GM20431 (cell line): ENCODE results near the gene MGARP.
"Not testable (repeated sequence)": the region's sequence is repeated elsewhere in the genome, so short reads cannot be mapped to it uniquely, and the experiment has no call there.

Experiments used
- in situ Hi-C: fragments of 300-500 bp; cut with MseI, MboI; formaldehyde crosslinking; loops from one replicate; pipeline ENCODE4 v1.15.0; 2020; ENCODE audit warnings: low sequenced_read_pairs; ENCODE audit not compliant: unreplicated experiment

MGARP gene

DNA sequence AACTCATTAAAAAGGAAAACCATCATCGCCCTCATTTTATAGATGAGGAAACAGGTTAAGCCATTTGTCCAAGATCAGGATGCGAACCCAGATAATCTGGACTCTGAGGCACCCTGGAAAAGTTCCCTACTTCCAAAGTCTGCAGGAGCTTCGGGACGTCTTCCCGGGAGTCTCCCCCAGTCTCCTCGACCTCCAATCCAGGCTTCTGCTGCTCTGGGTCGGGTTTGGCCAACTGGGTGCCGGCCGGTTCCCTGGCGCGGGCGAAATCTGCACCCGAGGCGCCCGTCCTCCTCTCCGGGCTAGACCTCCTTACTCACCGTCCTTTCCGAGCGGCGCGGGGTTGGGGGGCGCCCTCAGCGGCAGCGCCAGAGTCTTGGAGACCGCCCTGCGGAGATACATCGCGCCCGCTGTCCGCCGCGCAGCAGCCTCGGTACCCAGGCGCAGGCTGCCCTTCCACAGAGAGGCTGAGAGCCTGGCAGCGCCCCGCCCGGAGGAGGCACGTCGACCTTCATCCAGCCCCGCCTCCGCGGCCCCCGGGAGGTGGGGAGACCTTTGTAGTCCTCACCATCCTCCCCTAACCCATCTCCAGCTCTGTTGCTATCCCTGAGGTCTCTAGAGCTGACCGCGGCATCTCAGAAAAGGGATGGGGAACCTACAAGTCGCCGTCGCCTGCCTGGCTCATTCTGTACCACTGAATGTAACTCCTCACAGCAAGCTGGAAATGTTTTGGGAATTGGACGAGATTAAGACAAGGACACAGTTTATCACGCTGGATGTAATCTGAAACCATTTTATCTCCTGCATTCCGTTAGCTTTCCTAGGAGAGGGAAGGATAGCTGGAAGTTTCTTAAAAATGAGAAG lies at the start of gene MGARP:
Gene MGARP (minus strand): TSS at position 466 of the 861 bp plus-strand sequence. CDS start 67 bp downstream, at position 399.
- in situ Hi-C loops, result no loop called here

DNA sequence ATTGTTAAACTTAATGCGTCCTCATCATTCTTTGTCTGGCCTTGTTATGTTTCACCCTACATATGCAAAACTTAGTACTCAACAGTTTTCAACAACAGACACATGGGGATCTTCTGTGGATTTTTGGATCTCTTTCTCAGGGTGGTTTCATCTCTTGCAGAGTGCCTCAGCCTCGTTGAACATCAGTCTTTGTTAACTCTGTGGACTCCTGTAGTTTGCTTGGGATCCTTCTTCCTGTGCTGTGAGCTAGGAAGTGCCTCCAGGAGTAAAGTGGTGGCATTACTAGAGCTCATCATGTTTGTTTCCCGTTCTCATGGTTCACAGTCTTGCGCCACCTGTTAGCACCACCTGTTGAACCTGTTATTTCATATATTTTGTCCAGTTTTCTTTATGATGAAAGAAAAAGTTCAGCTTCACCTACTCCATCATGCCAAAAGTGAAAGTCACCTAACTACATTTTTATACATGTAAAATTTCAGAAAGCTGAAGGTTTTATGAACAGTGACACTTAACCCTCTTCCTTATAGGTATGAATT lies 49.7 kb upstream of the MGARP start:
- in situ Hi-C loops, result no loop called here

DNA sequence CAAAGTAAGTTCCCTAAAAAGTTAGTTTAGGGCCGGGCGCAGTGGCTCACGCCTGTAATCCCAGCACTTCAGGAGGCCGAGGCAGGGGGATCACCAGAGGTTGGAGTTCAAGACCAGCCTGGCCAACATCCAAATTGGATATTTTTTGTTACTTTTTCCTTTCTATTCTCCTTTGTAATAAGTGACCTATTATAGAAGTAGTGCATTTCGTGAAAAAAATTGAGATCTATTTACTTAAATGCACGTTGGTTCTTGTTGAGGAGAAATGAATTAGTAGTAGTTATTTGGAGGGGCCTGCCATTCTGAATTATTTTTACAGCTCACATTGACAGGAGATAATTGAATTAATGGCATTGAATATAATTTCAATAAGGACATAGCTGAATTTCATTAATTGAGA lies 44.6 kb upstream of the MGARP start:
- in situ Hi-C loops, result no loop called here

DNA sequence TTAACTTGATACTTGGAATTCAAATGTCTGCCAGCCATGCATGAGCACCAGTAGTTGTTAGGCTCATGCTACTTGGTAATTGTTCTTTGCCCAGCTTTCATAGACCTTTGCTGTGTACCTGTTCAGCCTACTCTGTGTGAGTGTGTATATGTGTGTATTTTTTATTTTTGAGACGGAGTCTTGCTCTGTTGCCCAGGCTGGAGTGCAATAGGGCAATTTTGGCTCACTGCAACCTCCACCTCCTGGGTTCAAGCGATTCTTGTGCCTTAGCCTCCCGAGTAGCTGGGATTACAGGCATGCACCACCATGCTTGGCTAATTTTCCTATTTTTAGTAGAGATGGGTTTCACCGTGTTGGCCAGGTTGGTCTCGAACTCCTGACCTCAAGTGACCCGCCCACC lies 42.5 kb upstream of the MGARP start:
- in situ Hi-C loops, result not testable (repeated sequence)

DNA sequence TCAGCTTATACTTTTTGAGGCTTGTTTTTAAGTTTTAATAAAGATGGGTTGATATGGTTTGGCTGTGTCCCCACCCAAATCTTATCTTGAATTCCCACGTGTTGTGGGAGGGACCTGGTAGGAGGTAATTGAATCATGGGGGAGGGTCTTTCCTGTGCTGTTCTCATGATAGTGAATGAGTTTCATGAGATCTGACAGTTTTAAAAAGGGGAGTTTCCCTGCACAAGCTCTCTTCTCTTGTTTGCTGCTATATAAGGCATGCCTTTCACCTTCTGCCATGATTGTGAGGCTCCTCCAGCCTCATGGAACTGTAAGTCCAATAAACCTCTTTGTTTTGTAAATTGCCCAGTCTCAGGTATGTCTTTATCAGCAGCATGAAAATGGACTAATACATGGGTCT lies 42.0 kb upstream of the MGARP start:
- in situ Hi-C loops, result not testable (repeated sequence)

DNA sequence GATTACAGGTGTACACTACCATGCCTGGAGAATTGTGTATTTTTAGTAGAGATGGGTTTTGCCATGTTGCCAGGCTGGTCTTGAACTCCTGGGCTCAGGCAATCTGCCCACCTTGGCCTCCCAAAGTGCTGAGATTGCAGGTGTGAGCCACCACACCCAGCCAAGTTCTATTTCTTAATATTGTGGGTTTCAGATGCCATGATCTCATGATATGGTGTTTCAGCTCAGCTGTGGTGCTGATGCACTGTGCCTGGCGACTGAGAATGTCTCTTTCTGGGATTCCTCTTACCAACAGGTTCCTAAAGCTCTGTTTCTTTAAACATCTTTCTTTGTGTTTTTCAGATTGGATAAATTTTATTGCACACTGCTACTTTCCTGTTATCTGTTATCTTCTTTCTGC lies 39.5 kb upstream of the MGARP start:
- in situ Hi-C loops, result no loop called here

DNA sequence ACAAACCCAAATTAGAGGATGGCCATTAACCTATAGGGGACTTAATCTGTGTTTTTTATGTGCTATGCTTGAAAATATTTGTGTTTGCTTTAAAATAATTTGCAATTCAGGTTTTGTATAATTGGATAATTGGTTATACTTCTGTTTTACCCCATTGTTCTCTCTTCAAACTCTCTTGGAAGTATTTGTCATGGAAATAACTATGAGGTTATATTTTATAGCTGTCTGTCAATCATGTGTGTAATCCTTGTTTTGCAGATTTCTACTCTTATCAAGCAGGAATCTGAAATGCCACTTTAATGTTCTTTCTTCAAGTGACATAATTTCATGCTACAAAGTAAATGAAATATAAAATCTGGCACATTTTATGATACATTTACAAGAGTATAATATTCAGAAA lies 37.6 kb upstream of the MGARP start:
- in situ Hi-C loops, result no loop called here

DNA sequence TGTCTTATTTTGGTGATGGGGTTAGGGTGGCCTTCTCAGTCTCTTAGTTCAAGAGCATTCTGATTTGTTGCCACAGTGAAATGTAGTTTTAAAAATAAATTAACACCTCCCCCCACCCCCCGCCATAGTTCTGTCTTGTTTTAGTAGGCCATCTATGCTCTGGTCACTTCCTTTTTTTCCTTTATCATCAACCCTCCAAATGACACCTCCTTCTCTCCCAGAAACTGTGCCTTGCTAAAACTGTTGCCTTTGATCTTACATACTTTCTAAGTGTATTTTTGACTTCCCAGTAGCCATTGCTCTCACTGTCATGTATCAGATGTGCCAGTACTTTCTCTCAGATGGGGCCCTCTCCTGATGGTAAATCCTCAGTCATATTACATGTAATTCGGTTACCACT lies 36.7 kb upstream of the MGARP start:
- in situ Hi-C loops, result no loop called here

DNA sequence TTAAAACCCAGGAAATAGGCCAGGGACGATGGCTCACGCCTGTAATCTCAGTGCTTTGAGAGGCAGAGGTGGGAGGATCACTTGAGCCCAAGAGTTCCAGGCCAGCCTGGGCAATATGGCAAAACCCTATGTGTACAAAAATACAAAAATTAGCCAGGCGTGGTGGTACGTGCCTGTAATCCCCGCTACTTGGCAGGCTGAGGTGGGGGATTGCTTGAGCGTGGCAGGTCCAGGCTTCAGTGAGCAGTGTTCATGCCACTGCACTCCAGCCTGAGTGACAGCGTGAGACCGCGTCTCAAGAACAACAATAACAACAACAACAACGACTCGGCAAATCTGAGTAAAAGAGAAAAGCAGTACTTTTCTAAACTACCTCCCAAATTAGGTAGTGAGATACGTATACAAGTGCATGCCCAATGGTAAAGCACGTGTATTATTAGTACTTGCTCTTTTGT lies 35.2 kb upstream of the MGARP start:
- in situ Hi-C loops, result no loop called here

DNA sequence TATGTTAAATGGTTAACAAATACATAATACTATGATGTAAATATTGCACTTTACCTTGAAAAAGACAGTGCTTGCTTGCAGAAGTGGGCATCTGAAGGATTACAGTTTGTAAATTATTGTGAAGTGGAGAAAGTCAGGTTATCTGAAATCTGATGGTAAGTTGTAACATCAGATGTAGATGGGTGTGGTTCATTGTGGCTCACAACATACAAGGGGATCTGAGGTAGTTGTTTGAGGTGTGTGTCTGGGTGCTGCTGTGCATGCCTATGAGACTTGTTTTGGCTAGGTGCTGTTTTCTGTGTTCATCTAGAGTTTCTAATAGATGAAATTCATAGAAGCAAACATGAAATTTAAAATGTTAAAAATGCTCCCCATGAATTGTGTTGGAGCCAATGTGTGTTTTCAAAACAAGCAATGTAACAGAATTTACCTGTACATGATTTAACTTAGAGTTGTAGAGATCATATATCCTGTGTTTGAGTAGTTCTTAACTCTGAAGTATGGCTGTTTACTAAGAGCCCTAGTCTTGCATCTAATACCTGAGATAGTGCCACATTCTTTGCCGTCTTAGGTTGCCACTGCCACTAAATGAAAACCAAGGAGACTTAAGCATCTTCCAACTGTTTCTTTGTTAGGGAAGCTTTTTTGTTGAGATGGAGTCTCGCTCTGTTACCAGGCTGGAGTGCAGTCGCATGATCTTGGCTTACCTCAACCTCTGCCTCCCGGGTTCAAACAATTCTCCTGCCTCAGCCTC lies 34.2 kb upstream of the MGARP start:
- in situ Hi-C loops, result no loop called here

DNA sequence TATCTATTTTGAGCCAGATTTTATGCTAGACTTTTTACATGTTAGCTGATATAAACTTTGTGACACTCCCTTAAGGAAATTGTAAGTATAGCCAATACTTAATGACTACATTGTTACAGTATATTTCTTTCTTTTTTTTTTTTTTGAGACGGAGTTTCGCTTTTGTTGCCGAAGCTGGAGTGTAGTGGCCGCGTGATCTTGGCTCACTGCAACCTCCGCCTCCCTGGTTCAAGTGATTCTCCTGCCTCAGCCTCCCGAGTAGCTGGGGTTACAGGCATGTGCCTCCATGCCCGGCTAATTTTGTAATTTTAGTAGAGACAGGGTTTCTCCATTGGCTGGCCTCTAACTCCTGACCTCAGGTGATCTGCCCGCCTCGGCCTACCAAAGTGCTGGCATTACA lies 33.4 kb upstream of the MGARP start:
- in situ Hi-C loops, result not testable (repeated sequence)

DNA sequence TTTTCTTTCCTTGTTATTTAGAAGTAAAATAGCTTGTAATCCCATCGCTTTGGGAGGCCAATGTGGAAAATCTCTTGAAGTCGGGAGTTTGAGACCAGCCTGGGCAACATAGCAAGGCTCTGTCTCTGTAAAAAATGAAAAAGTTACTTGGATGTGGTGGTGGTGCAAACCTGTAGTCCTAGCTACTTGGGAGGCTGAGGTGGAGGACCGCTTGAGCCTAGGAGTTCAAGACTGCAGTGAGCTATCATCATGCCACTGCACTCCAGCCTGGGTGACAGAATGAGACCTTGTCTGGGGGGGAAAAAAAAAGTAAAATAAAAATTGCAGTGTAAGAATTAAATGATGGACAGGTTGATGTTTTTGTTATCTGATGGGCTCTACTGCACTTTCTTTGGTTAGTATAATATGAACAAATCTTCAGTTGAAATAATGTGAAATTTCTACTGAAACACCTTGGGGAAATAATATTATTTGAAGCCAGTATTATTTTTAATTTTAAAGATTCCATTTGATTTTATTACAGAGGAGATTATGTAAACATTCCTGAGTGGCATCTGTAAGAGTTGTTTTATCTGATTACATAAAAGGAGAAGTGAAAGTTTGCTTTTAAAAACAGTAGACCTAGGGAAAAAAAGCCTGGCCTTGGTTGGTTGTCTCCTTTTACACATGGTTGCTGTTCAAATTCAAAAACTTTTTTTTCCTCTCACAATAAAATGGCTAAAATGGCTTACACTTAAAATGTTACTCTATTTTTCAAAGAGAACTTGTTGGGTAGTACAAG lies 32.7 kb upstream of the MGARP start:
- in situ Hi-C loops, result no loop called here

DNA sequence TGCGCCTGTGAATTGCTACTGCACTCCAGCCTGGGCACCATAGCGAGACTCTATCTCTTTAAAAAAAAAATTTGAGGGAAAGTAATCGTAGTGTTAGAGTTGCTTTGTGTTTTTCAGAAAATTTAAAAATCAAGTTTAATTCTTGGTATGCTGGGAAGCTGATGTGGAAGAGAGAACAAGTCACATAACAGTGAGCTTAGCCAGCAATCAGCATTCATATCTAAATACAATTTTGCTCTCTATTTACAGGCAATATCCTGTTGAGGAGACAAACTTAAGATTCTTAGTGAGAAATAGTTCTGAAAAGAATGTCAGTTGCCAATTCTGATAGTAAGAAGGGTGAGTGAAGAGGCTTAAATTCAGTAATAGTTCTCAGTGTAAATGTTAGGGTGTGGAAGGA lies 31.9 kb upstream of the MGARP start:
- in situ Hi-C loops, result no loop called here

DNA sequence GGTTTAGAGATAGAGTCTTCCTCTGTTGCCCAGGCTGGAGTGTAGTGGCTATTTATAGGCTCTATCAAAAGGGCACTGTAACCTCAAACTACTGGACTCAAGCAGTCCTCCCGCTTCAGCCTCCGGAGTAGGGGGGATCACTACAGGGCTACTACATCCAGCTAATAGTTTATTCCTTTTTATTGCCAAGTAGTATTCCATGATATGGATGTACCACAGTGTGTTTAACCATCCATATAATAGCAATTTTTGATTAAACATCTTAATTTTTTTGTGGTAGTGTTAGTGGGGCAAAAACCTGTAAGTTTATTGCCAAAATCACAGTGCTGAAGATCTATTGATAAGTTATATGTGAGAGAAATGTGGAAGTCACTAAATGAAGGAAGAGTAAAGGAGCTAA lies 24.9 kb upstream of the MGARP start:
- in situ Hi-C loops, result no loop called here

DNA sequence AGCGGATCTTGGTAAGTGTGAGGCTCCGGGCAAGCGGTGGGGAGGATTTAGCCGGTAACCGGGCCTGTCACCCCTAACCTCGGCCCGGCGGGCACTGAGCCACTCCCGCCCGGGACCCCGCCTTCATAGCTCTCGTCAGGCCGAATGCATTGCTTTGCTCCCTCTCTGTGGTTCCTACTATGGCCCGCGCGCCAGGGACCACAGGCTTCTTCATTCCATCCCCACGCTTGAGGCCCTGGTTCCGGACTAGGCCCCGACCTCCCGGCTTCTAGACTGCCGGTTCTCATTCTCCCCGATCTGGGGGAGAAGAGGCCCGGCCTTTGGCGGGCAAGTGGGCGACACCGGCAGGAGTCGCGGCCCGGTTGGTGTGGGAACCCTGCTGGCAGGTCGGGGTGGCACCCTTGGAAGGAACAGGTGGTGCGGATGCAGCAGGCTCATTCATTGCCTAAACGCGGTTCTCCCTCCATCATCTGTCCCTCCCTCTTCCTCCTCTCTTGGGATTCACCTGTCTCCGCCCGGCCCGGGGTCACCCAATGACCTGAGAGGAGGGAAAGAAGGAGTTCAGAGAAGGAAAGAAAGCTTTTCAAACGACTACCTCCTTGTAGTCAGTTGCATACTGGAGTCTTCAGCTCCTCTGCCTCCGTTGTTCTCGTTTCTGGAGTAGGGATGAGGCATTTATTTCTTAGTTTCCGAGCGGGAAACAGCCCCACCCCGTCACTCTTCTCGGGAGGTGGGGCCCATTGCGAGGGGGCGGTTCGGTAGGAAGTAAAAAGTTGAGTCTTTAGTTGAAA lies 22.0 kb upstream of the MGARP start, which contains the start of gene NDUFC1:
Gene NDUFC1 (minus strand): TSS at position 657 of the 791 bp plus-strand sequence. CDS start 6,679 bp downstream, outside the sequence.
- in situ Hi-C loops, result no loop called here

DNA sequence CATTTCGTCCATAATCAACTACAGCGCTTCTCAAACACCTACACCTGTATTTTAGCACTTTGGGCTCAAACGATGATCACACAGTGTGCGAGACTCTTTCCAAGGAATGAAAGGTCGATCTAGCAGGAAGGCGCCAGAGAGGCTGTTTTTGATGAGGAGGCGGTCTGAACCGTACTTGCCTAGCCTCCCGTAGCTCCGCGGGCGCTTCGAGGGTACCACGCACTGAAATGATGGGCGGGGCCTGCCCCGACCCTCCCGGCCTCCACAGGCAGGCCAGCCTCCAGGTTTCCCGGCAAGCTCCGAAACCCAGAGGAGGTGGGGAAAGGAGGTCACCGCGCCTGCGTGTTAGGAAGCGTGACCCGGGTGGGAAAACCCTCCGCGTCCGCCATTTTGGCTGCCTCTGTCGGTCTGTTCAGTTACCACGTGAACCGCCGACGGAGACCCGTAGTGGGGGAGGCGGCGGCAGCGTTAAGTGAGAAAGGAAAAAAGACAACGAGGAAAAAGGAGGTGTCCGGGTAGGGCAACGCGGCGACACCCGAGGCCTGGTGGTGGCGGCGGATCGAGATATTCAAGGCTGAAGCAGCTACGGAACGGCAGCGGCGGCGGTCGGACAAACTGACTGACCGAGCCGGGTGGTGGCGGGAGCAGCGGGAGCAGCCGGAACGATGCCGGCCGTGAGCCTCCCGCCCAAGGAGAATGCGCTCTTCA lies 21.2 kb upstream of the MGARP start, which contains the start of gene NAA15:
Gene NAA15 (plus strand): TSS at position 393 of the 708 bp plus-strand sequence. CDS start 273 bp downstream, at position 666.
- in situ Hi-C loops, result no loop called here

DNA sequence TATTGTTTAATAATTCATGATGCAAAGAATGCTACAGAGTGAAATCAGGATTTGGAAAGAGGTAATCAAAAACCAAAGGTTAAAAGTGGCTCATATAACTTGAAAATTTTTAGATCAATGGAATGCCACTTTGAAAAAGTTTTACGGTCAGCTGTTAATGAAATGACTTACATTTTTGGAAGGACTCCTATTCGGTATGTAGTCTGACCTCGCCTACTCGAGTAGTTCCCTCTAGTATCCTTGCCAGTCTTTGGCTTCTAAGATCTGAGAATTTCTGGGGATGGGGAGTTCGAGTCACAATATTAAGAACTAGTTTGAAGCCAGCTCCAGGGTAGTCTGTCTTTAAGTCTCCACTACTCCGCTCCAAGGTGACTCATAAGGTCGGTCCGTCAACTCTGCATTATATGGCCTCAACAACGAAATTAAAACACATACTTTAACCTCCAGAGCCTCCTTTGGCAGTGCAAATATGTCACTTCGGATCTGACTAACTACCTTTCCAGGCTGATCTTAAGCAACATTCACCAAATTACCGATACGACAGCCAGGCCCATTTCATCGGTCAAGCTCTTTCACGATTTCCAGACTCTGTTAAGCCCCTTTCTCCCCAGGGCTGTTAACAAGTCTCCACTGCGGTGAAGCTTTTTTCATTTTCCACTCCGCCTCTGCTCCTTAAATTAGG lies 20.5 kb upstream of the MGARP start:
- in situ Hi-C loops, result no loop called here

DNA sequence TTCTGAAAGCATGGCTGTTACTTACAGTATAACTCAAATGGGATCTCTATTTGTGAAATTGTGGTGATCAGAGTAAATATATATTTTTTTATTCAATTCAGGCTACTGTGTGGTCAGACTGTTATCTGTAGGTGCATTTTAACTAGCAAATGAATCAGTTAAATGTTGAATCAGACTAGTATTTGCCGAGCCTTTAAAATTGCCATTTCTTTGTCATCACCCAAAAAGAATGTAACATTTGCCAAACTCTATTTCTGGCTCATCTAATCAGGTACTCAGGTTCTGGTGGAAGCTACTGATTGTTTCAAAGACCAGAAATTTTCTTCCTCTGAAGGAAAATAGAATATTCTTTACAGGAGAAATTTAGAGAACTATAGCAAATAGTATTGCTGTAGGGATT lies 19.5 kb upstream of the MGARP start:
- in situ Hi-C loops, result no loop called here
